DMS153 treated with DMSO at 0.1 percent for 48 hours (cell line): ENCODE data around the gene CARD6.
"Not testable (repeated sequence)": the region's sequence is repeated elsewhere in the genome, so short reads cannot be mapped to it uniquely, and the experiment has no call there.

Experiments
- DNase-seq: peaks from one replicate; lab custom pipeline; 2025; ENCODE audit not compliant: unreplicated experiment; lab: John Stamatoyannopoulos, UW

The CARD6 gene

GRCh38 chr5:40873286-40873880 is 32.2 kb downstream of the CARD6 start:
- DNase-seq = no peak

GRCh38 chr5:40875958-40876357 is 34.8 kb downstream of the CARD6 start:
- no peak for DNase-seq

GRCh38 chr5:40877371-40877988 is 36.3 kb downstream of the CARD6 start:
- no peak for DNase-seq

- DNase-seq = peak; percentile 29
These were observed 38.2 kb downstream of the CARD6 start for GRCh38 chr5:40879163-40879942.

- no peak for DNase-seq
These were observed 41.1 kb downstream of the CARD6 start for GRCh38 chr5:40882291-40882690.

GRCh38 chr5:40883051-40883450 is 41.9 kb downstream of the CARD6 start:
- DNase-seq = not testable (repeated sequence)

GRCh38 chr5:40895440-40896425 is 54.6 kb downstream of the CARD6 start:
- DNase-seq = not testable (repeated sequence)

GRCh38 chr5:40904205-40904993 is 63.2 kb downstream of the CARD6 start:
- DNase-seq = peak; percentile 43

GRCh38 chr5:40904994-40905306 is 63.8 kb downstream of the CARD6 start:
- no peak for DNase-seq

GRCh38 chr5:40906351-40906751 is 65.2 kb downstream of the CARD6 start:
- no peak for DNase-seq

GRCh38 chr5:40909264-40909663 is 68.1 kb downstream of the CARD6 start, which contains the start of gene C7:
Gene C7, plus strand, starts transcription at chr5:40909497. Its CDS starts 114 bp downstream, at chr5:40909611.
- DNase-seq = no peak

- no peak for DNase-seq
These were observed 68.6 kb downstream of the CARD6 start for GRCh38 chr5:40909723-40910122.
